NCI-H2029 treated with DMSO at 0.1 percent for 48 hours (cell line): ENCODE data around the gene AP3B1.
"Not testable (repeated sequence)": the region's sequence is repeated elsewhere in the genome, so short reads cannot be mapped to it uniquely, and the experiment has no call there.

Experiments
- DNase-seq: peaks from one replicate; lab custom pipeline; 2025; lab: John Stamatoyannopoulos, UW

The AP3B1 gene

DNA sequence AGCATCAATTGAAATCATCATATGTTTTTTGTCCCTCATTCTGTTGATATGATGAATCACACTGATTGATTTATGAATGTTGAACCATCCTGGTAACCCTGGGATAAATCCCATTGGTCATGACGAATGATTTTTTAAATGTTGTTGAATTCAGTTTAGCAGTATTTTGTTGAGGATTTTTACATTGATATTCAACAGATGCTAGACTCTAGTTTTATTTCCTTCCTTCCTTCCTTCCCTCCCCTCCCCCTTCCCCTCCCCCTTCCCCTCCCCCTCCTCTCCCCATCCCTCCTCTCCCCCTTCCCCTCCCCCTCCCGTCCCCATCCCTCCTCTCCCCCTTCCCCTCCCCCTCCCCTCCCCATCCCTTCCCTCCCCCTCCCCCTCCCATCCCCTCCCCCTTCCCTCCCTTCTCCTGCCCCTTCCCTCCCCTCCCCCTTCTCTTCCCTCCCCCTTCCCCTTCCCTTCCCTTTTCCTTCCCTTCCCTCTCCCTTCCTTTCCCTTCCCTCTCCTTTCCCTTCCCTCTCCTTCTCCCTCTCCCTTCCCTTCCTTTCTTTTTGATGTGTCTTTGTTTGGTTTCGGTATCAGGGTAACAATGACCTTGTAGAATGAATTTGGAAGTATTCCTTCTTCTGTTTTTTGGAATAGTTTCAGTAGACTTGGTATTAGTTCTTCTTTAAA is 142.8 kb downstream of the AP3B1 start:
- DNase-seq = no peak

DNA sequence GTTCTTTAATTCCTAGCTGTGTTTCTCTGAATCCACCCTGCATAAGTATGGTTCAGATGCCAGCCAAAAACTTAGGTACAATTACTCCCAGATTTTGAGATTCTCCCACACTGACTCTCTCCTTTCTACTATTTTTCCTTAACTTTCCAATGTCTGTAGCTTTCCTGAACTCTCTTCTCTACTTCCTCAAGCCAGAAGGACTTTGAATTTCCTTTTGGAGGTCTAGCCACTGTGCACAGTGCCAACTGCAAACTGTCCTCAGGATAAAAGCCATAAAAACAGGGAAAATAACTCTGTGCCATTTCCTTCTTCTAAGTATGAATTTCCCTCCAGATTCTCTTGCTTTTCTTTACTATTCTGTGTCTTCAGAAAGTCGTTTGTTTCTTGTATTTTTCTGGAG is 157.2 kb downstream of the AP3B1 start:
- DNase-seq = no peak

DNA sequence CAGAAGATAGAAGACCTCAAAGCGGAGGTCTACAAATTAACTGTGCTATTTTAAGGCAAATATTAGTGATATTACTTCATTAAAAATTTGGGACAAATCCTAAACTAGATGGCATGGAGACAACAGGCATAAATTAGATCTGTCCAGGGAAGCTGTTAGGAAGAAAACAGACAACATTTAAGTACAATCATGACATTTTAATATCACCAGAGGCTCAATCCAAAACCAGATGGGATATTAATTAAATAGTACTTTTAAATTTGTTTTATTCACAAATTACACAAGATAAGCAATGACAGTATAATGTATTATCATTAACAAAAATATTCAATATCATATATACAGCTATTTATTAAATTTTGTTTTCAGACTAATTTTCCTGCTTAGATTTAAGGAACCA is 161.1 kb downstream of the AP3B1 start:
- DNase-seq = no peak

DNA sequence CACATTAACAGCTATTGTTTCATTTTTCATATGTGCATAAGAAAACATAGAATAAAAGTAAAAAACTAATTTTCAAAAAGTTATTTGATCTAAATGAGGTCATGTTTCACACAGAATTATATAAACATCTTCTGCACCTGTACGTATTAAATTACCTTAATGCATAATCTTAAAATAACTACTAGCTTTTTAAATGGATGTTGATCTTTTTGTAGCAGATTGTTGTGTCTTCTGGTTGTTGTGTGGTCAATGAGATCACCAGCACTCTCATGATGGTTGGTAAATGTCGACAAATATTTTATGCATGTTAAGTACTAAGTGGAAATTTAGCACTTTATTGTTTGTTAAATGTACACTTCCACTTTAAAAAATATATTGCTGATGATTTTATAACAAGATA is 162.0 kb downstream of the AP3B1 start:
- DNase-seq = no peak

DNA sequence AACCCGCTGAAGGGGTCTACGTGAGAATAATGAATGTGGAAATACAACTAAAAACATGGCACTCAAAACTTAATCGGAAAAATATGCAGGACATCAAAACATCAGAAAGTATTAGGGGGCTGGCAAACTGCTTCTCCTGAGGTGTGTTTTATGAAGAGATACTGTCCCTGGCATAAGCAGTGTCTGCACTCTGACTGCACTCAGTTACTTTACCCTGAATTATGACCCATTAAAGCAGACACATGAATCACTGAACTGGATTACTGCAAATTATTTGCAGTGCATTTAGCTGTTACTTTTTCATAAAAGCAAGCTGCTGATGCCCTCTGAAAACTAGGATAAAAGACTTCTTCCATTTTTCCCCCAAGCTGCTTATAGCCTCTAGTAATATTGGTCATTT is 164.9 kb downstream of the AP3B1 start:
- no peak for DNase-seq

DNA sequence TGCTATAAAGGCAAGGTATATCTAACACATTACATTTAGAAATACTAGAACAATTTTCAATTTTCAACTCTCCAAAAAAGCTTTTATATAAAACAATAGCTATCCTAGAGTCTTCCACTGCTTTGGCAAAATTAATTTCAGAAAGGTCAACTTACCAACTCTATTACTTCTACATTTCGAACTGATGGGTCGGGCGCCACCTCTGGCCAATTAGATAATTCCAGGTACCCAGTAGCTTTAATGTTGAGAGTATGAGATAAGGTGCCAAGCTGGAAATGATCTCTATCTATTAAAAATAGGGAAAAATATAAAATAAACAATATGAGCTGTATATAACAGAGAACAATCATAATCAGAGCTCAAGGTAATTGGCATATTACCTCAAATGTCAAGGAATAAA is 166.6 kb downstream of the AP3B1 start:
- DNase-seq = no peak

DNA sequence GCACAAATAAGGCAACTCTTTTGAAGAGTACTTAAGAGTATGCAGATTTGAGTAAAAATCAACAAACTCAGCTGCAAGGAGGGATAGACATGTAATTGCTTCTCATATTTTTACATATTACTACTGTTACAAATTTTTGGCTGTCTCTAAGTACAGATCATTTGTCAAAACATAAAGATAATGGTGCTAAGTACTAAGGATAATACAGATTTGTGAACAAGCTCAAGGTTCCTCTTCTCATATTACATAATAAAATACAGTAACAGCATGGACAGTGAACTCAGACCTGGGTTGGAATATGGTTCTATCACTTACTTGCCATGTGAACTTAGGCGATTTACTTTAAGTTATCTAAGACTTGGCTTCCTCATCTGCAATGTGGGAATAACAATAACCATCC is 168.0 kb downstream of the AP3B1 start:
- no peak for DNase-seq

DNA sequence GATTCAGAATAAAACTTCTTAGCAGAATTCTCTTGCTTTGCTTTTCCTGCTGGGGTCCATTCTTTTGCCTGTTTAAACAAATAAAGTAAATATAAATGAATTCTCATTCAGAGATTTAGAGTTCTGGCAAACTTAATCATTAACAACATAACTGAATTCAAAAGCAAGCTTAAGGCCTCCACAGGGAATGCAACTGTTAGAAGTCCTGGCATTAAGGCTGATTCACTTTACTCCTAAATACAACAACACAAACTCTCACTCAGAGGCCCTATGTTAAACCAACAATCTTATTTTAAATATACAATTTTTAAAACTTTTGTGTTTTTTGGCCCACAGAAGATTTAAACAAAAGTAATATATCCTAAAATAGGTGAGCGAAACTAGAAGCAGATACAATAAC is 178.3 kb downstream of the AP3B1 start:
- no peak for DNase-seq

DNA sequence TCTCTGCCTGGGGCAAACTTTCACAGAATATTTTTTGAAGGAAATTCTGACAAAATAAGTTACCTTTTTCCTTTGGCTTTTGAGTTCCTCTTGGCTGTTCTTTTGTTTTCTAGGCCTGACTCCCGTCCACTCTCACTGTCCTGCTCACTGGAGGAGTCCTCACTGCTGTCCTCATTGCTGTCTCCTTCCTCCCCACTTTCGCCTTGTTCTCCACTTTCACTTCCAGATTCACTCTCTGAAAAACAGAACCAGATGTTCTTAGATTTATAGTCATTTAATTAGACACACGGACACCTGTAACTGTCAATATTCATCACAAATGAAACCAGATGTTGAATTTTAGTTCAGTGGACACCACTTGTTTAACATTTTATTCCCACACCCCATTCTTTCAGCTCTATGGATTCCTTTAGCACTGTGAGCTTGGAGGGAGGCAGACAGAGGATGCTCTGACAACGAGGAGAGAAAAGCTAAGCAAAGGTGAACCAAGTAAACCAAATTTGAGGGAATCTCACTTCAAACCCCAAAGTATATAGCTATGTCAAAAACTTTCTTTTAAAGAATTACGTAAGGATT is 180.7 kb downstream of the AP3B1 start:
- no peak for DNase-seq

DNA sequence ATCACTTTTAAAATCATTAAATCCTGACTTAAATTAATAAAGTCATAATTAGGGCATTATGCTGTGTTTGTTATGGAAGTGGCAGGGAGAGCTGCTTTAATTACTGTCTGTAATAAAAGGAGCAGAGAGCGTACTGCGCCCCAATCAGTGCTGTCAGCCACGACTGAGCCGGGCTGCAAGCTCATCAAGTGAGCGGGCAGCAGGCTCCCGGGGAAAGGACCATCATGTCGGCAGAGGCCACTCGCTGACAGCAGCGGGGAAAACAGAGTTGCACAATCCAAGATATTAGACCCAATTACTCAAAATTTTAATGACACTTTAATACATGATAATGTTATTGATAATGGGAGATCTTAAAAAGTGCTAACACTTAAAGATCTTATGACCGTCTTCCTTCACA is 181.6 kb downstream of the AP3B1 start:
- DNase-seq = no peak

DNA sequence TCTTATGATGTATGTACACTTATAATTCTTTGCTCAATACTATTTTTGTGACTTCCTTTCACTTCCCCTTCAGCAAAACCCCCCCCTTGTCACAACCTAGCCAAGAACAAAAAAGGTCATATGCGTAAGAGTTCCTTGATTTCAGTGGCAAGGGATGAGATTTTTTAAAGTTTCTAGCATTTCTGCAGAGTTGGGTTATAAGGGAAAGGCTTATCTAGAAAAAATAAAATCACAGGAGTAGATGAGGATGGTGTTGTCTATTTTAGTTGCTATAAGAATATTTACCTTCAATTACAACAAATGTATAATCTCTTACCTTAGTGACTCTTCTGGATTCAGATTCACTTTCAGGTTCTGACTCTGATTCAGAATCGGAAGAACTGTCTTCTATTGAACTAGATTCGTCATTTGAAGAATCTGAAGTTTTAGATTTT is 184.6 kb downstream of the AP3B1 start:
- no peak for DNase-seq

DNA sequence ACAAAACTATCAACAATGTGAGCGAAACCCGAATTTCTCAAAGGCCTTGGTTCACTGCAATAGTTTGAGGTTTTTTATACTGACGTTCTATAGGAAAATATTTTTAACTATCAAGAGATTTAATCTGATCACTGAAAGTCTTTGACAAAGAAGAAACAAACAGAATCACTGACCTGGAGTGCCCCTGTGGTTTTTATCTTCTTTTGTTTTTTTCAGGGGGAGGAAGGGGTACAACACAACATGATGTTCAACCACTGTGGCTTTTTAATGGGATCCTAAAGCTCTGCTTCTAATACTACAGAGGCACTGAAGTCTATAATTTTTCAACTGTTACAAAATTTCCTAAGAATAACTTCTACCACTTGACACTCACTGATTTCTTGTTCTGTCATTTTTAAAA is 185.9 kb downstream of the AP3B1 start:
- no peak for DNase-seq

DNA sequence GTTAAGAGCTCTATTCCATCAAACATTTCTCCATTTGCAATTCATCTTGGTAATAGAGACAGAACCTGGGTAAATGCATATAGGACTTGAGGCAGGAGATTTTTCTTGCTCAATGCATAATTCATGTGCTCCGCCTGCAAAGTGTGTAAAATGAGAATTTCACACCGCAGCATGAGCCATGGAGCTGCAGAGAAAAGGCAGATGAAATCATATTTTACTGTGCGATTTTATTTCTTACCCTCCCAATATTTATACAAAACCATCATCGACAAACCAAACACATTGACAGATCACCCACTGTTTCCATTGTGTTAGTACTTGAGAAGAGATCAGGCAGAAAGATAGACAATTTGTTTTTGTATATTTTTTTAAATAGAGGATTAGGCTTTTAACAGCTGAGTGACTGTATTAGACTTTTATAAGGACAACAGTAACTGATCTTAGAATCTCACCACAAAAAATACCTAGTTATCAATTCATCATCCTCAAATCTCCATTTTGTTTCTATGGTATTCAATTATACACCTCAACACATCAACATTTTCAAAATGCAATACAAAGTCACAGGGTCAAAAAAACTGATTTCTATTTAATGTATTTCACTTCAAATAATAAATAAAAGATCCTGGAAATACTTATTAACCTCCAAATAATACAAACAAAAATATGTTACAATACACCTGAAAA is 191.1 kb downstream of the AP3B1 start:
- DNase-seq = no peak

DNA sequence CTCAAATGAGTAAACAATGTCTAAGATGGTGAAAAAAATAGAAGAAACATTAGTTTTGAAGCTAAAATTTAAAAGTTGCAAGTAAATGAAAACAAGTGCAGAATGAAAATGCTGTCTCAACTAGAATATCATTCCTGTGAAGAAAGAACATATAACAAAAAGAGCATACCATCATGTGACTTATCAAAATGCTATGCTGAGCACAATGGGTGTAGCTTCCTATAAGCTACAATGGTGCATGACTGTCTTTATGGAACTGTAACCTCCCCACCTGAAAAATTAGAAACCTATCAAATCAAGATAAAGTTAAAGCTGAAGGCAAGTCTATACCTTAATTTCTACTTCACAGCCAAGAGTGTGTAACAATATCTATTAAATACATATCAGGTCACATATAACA is 192.0 kb downstream of the AP3B1 start:
- no peak for DNase-seq

DNA sequence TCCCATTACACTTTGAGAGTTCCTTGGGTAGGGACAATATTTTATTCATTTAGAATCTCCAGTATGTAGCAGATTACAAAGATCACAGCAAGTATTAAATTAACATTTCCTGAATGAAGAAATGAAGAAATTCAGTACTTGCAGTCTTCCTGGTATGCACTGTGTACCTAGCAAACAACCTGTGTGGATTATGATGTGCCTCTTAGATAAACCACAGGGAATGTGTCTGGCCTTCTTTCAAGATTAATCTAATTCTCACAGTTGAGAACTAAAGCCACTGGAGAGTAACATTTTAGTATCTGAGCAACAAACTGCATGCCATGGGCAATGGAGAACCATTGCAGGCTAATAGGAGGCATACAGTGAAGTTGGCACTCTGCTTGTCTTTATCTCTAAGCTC is 199.4 kb downstream of the AP3B1 start:
- no peak for DNase-seq

DNA sequence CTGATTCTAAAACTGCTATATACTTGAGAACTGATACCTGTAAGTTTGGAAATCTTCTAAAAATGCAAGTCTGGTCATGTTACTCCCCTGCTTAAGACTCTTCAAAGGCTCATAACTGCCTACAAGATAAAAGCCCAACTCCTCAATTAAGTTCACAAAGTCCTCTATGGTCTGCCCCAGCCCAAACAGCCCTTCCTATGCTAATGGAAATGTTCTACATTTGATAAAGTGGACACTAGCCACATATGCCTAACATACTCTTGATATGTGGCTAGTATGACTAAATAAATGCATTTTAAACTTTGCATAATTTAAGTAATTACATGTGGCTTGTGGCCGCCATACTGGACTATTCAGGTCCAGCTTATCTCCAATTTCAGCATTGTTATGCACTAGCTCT is 204.5 kb downstream of the AP3B1 start:
- no peak for DNase-seq

DNA sequence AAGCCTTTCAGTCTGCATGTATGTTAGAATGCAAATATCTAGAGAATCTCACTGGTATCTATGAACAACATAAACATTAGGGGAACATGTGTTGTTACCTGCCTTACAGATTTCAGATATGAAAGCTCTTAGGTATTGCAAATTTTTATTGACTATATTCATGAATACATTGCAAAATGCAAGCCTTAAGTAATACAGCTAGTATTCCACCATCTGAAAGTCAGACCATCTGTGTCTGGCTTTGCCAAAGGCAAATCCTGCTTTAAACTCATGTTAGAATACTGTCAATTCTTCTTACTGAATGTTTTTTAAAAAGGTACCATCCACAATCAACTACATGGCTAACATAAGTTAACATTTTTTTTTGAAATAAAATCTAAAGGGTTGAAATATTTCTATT is 215.6 kb downstream of the AP3B1 start:
- DNase-seq = no peak

DNA sequence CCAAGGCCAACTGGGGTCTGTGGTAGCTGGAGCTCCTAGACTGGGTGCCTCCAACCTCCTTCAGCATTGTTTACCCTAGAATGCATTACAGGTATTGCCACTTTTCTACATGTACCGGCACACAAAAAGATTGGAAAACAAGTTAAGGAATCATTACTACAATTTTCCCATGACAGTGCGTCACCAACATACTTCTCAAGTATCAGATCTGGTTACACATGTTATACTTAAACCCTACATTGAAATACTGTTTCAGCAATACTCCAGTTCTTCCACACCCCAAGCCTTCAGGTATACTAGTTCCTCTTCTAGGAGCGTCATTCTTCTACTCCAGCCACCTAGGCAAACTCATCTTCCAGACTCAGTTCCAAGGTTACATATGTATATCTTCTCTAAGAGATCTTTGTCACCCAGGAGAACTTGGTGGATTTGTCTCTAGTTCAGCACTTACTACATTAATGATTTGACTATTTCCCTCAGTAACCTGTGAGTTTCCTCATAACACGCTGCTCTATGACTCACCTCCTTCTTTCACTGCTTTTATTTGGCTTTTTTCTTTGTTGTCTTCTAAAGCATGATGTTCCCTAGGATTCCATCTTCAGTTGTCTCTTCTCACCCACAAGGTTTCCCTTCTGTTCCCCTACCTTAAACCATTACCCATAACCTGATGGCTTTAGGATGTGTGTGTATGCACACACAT is 217.0 kb downstream of the AP3B1 start:
- no peak for DNase-seq

DNA sequence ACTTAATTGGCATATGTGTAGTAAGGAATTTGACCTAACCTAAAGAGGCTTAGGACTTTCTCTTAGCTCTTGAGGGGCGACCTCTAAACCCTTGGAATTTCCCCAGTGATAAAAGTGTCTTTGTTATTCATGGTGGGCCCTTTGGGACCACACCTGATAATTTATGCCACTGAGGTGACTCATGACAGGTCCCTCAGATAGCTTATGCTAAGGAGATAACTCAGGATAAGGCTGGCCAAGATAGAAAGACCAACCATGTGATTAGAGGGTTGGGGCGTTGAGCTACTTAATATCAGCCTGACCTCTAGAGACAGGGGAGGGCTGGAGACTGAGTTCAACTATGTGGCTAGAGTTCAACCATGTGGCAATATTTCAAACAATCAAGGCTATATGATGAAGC is 218.1 kb downstream of the AP3B1 start:
- DNase-seq = no peak

DNA sequence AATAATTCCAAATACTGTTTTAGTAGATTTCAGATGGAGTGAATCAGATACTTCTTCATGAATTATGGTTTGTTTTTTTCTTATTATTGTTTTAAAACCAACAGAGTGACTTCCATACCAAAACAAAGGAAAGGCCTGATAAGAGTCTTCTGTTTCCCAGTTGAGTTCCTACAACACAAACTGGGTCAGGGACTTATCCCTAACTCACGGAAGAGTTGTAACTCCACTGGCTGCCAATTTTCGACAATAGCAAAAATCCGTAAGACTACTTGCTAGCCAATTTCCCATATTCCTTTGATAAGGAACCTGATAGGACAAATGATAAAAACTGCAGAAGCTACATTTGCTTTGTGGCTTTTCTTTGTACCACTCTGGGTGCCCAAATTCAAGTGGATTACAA is 219.2 kb downstream of the AP3B1 start:
- DNase-seq = no peak

DNA sequence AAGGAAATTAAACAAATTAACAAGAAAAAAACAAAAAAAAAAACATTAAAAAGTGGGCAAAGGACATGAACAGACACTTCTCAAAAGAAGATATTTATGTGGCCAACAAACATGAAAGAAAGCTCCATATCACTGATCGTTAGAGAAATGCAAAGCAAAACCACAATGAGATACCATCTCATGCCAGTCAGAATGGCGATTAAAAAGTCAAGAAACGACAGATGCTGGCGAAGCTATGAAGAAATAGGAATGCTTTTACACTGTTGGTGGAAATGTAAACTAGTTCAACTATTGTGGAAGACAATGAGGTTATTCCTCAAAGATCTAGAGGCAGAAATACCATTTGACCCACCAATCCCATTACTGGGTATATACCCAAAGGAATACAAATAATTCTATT is 223.8 kb downstream of the AP3B1 start:
- DNase-seq = not testable (repeated sequence)

DNA sequence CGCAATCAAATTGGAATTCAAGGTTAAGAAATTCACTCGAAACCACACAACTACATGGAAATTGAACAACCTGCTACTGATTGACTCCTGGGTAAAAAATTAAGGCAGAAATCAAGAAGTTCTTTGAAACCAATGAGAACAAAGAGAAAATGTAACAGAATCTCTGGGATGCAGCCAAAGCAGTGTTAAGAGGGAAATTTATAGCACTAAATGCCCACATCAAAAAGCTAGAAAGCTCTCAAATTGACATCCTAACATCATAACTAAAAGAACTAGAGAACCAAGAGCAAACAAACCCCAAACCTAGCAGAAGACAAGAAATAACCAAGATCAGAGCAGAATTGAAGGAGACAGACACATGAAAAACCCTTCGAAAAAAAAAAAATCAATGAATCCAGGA is 226.9 kb downstream of the AP3B1 start:
- not testable (repeated sequence) for DNase-seq

DNA sequence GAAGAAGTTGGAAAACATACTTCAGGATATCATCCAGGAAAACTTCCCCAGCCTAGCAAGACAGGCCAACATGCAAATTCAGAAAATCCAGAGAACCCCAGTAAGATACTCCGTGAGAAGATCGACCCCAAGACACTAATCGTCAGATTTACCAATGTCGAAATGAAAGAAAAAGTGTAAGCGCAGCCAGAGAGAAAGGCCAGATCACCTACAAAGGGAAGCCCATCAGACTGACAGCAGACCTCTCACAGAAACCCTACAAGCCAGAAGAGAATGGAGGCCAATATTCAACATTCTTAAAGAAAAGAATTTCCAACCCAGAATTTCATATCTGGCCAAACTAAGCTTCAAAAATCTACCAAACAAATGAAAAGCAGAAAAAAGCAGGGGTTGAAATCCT is 227.8 kb downstream of the AP3B1 start:
- not testable (repeated sequence) for DNase-seq
